BLaER1 (cell line): ENCODE data around the gene TAS2R40.
"Not testable (repeated sequence)": the region's sequence is repeated elsewhere in the genome, so short reads cannot be mapped to it uniquely, and the experiment has no call there.

Experiments
- H3K27ac ChIP-seq: shearing (Covaris generic); formaldehyde crosslinking; 2 replicates; pipeline ENCODE4 v1.8.1; 2022
- H3K27me3 ChIP-seq: shearing (Covaris generic); formaldehyde crosslinking; 2 replicates; pipeline ENCODE4 v1.8.1; 2022
- H3K36me3 ChIP-seq: shearing (Covaris generic); formaldehyde crosslinking; 2 replicates; pipeline ENCODE4 v1.8.1; 2022
- H3K4me1 ChIP-seq: shearing (Covaris generic); formaldehyde crosslinking; 2 replicates; pipeline ENCODE4 v1.8.1; 2022
- H3K4me2 ChIP-seq: shearing (Covaris generic); formaldehyde crosslinking; 2 replicates; pipeline ENCODE4 v1.8.1; 2022
- H3K4me3 ChIP-seq: shearing (Covaris generic); formaldehyde crosslinking; 2 replicates; pipeline ENCODE4 v1.8.1; 2022
- H3K9ac ChIP-seq: shearing (Covaris generic); formaldehyde crosslinking; 2 replicates; pipeline ENCODE4 v1.8.1; 2022
- H3K9me3 ChIP-seq: shearing (Covaris generic); formaldehyde crosslinking; 2 replicates; pipeline ENCODE4 v1.8.1; 2022
- H4K20me1 ChIP-seq: shearing (Covaris generic); formaldehyde crosslinking; 2 replicates; pipeline ENCODE4 v1.8.1; 2022
- Cebpa-rat ChIP-seq: shearing (Covaris generic); IDR thresholded peaks from 2 replicates; pipeline ENCODE4 v1.8.1; 2022

Gene TAS2R40

GRCh38 chr7:143199040-143199439, 22.8 kb upstream of the TAS2R40 start:
- TF ChIP-seq Cebpa-rat, result no peak
- Histone ChIP-seq H3K4me2 (no peak overlapping the region), H3K27ac (no peak overlapping the region), H4K20me1 (no peaks in the 10 kb centered on the region), H3K9ac (no peak overlapping the region), H3K4me3 (no peak overlapping the region), H3K4me1 (peaks cover under 1% of the 10 kb centered on the region; the same call in 1 of the 2 replicates), H3K36me3 (no peaks in the 10 kb centered on the region), H3K27me3 (no peaks in the 10 kb centered on the region), H3K9me3 (no peaks in the 10 kb centered on the region)

GRCh38 chr7:143202161-143202560, 19.7 kb upstream of the TAS2R40 start:
- no peak for TF ChIP-seq Cebpa-rat
- no peak overlapping the region for H3K4me3 ChIP-seq
- H4K20me1 ChIP-seq, result no peaks in the 10 kb centered on the region
- no peaks in the 10 kb centered on the region for H3K27me3 ChIP-seq
- H3K9ac ChIP-seq, result no peak overlapping the region
- no peaks in the 10 kb centered on the region for H3K36me3 ChIP-seq
- no peak overlapping the region for H3K27ac ChIP-seq
- no peak overlapping the region for H3K4me2 ChIP-seq
- no peaks in the 10 kb centered on the region for H3K9me3 ChIP-seq
- peaks cover 29% of the 10 kb centered on the region for H3K4me1 ChIP-seq

- Histone ChIP-seq H3K9ac (no peak overlapping the region), H3K36me3 (no peaks in the 10 kb centered on the region), H3K27me3 (no peaks in the 10 kb centered on the region), H3K9me3 (no peaks in the 10 kb centered on the region), H3K4me1 (peaks cover 36% of the 10 kb centered on the region), H3K4me2 (no peak overlapping the region), H3K4me3 (no peak overlapping the region), H4K20me1 (no peaks in the 10 kb centered on the region), H3K27ac (no peak overlapping the region)
- TF ChIP-seq Cebpa-rat, result no peak
Measured at GRCh38 chr7:143203386-143203785, 18.5 kb upstream of the TAS2R40 start.

- no peak for TF ChIP-seq Cebpa-rat
- peak overlapping the region; percentile 90 for H3K4me2 ChIP-seq
- peaks cover 45% of the 10 kb centered on the region for H3K4me1 ChIP-seq
Measured at GRCh38 chr7:143205560-143206293, 16.1 kb upstream of the TAS2R40 start.

GRCh38 chr7:143210541-143210940, 11.3 kb upstream of the TAS2R40 start:
- no peaks in the 10 kb centered on the region for H4K20me1 ChIP-seq
- no peaks in the 10 kb centered on the region for H3K27me3 ChIP-seq
- H3K4me2 ChIP-seq, result no peak overlapping the region
- H3K4me3 ChIP-seq, result no peak overlapping the region
- TF ChIP-seq Cebpa-rat, result no peak
- peaks cover 33% of the 10 kb centered on the region for H3K4me1 ChIP-seq
- H3K9me3 ChIP-seq, result peaks cover 26% of the 10 kb centered on the region
- H3K27ac ChIP-seq, result no peak overlapping the region
- no peaks in the 10 kb centered on the region for H3K36me3 ChIP-seq
- no peak overlapping the region for H3K9ac ChIP-seq

More at GRCh38 chr7:143205560-143206293, 16.1 kb upstream of the TAS2R40 start:
- Histone ChIP-seq H3K27me3 (no peaks in the 10 kb centered on the region), H4K20me1 (no peaks in the 10 kb centered on the region), H3K36me3 (no peaks in the 10 kb centered on the region), H3K4me3 (peak overlapping the region; percentile 59), H3K9me3 (0 out of 2 replicates have a peak, but pooled peaks cover 3% of the 10 kb centered on the region), H3K9ac (peak overlapping the region; percentile 43; the same call in 1 of the 2 replicates), H3K27ac (peak overlapping the region; percentile 72)

DNA sequence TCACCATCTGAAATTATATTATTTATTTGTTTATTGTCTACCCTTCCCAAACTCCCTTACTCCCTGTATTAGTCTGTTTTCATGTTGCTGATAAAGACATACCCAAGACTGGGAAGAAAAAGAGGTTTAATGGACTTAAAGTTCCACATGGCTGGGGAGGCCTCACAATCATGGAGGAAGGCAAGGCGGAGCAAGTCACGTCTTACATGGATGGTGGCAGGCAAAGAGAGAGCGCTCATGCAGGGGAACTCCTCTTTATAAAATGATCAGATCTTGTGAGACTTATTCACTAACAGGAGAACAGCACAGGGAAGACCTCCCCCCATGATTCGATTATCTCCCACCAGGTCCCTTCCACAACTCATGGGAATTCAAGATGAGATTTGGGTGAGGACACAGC, 8.4 kb upstream of the TAS2R40 start:
- not testable (repeated sequence) for H3K4me2 ChIP-seq, H3K27me3 ChIP-seq, H3K4me3 ChIP-seq, H4K20me1 ChIP-seq, H3K36me3 ChIP-seq, H3K9ac ChIP-seq, H3K27ac ChIP-seq
- H3K4me1 ChIP-seq, result peaks cover 13% of the 10 kb centered on the region; the same call in 1 of the 2 replicates
- peaks cover 26% of the 10 kb centered on the region for H3K9me3 ChIP-seq

DNA sequence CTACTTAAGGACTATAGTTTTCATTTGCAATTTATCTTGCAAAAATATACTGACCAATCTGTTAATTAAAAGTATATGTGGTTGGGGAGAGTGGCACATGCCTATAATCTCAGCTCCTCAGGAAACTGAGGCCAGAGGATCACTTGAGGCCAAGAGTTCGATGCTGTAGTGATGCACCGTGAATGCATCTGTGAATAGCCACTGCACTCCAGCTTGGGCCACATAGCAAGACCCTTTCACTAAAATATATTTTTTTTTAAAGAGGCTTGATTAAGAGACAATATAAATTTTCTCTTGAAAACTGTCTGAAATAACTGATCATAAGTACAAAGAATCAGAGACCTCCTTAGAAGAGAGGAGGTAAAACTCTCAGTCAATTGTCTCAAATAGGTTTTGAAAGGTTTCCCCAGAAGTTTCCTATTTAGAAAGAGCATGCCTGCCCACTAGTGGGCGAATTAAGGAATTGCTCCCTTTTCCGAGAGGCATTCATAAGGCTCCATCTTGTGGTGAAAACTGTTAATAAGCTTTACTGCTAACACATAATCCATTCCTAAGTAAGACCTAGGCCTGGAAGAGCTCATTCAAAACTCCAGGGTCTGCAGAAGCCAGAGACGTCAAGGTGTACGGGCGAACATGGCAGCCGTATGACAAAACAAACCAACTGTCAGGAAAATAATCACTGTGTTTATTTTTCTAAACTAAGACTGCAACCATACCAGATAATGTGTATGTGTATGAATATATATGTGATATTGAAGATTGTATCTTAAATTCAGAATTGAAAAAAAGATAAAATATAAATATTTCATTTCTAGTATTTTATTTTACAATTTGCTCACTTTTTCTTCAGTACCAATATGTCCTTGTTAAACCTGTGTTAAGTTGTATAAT, 6.8 kb upstream of the TAS2R40 start:
- Histone ChIP-seq H3K36me3 (no peaks in the 10 kb centered on the region), H3K4me3 (no peak overlapping the region), H3K4me2 (no peak overlapping the region), H4K20me1 (no peaks in the 10 kb centered on the region), H3K27me3 (no peaks in the 10 kb centered on the region), H3K4me1 (0 out of 2 replicates have a peak, but pooled peaks cover 4% of the 10 kb centered on the region), H3K9me3 (peaks cover 26% of the 10 kb centered on the region), H3K9ac (no peak overlapping the region), H3K27ac (no peak overlapping the region)
- TF ChIP-seq Cebpa-rat, result no peak

DNA sequence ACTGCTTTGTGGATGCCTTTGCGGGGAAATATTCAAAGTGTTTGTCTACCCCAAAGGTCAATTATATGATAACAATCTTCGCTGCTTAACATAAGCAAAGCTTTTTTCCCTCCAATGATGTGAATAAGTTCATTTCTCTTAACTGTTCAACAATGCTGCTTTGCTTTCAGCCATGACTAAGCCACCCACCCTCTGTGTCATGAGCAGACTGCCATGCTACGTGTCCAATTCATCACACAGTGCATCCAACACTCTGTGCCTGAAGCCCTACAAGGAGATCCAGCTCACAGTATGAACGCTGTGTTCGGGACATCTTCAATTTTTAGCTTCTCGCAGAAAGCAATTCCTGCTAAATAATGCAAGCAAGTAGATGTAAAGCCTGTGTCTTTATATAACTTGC, 5.7 kb upstream of the TAS2R40 start:
- Histone ChIP-seq H3K27me3 (no peaks in the 10 kb centered on the region), H3K4me1 (0 out of 2 replicates have a peak, but pooled peaks cover 4% of the 10 kb centered on the region), H3K4me3 (no peak overlapping the region), H3K27ac (no peak overlapping the region), H3K4me2 (no peak overlapping the region), H3K9ac (no peak overlapping the region), H3K36me3 (no peaks in the 10 kb centered on the region), H4K20me1 (no peaks in the 10 kb centered on the region), H3K9me3 (peaks cover 19% of the 10 kb centered on the region)
- no peak for TF ChIP-seq Cebpa-rat

- no peak overlapping the region for H3K4me3 ChIP-seq
- 0 out of 2 replicates have a peak, but pooled peaks cover 4% of the 10 kb centered on the region for H3K4me1 ChIP-seq
- no peak overlapping the region for H3K27ac ChIP-seq
- H3K4me2 ChIP-seq, result no peak overlapping the region
- H3K9ac ChIP-seq, result no peak overlapping the region
- no peak for TF ChIP-seq Cebpa-rat
- no peaks in the 10 kb centered on the region for H3K36me3 ChIP-seq
- no peaks in the 10 kb centered on the region for H3K27me3 ChIP-seq
- peaks cover 14% of the 10 kb centered on the region for H3K9me3 ChIP-seq
- H4K20me1 ChIP-seq, result no peaks in the 10 kb centered on the region
Measured at GRCh38 chr7:143216686-143217085, 5.2 kb upstream of the TAS2R40 start.

- no peaks in the 10 kb centered on the region for H3K27me3 ChIP-seq
- H3K4me3 ChIP-seq, result no peak overlapping the region
- peaks cover 4% of the 10 kb centered on the region for H3K9me3 ChIP-seq
- no peaks in the 10 kb centered on the region for H3K36me3 ChIP-seq
- no peak for TF ChIP-seq Cebpa-rat
- no peaks in the 10 kb centered on the region for H4K20me1 ChIP-seq
- no peak overlapping the region for H3K4me2 ChIP-seq
- H3K27ac ChIP-seq, result no peak overlapping the region
- H3K4me1 ChIP-seq, result 0 out of 2 replicates have a peak, but pooled peaks cover 4% of the 10 kb centered on the region
- no peak overlapping the region for H3K9ac ChIP-seq
Measured at GRCh38 chr7:143217806-143218205, 4.0 kb upstream of the TAS2R40 start.
